Lower leg skin (tissue), 3 donors: ENCODE data around the gene OR6M1.

Experiments used
- POLR2A ChIP-seq, 2 donors: fragments of 450-650 bp; IDR thresholded peaks; one replicate each; pipeline ENCODE4 v1.6.1; 2016 to 2017; ENCODE audit warnings: antibody characterized with exemption in 2 of 2, mild to moderate bottlenecking in 1 of 2, moderate library complexity in 1 of 2
- TF ChIP-seq, protein P1 (sequence below), 3 donors: fragments of 450-650 bp; IDR thresholded peaks; one replicate each; pipeline ENCODE4 v1.5.1; 2016; ENCODE audit warnings: antibody characterized with exemption in 3 of 3, mild to moderate bottlenecking in 3 of 3, moderate library complexity in 2 of 3

DNA sequence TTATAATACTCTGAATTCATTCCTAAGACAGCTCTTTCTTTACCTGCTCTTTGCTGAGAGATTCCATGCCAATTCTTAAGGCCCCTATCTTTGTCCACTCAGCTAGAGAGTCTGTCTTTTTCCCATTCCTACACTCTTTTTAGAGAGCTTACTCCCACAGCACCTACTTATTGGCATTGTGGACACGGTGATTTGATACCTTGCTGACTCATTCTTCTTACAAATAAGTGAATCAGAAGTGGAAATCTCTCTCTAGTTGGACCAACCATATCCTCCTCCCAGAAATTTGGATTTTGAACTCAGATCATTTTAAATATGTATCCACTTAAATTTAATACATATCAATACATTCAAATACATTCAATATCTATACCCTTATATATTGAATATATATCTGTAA, 32.5 kb upstream of the OR6M1 start:
- TF ChIP-seq, protein P1, sequence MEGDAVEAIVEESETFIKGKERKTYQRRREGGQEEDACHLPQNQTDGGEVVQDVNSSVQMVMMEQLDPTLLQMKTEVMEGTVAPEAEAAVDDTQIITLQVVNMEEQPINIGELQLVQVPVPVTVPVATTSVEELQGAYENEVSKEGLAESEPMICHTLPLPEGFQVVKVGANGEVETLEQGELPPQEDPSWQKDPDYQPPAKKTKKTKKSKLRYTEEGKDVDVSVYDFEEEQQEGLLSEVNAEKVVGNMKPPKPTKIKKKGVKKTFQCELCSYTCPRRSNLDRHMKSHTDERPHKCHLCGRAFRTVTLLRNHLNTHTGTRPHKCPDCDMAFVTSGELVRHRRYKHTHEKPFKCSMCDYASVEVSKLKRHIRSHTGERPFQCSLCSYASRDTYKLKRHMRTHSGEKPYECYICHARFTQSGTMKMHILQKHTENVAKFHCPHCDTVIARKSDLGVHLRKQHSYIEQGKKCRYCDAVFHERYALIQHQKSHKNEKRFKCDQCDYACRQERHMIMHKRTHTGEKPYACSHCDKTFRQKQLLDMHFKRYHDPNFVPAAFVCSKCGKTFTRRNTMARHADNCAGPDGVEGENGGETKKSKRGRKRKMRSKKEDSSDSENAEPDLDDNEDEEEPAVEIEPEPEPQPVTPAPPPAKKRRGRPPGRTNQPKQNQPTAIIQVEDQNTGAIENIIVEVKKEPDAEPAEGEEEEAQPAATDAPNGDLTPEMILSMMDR (IDR thresholded peaks at IDR 0.05): no peak
- TF ChIP-seq POLR2A (IDR thresholded peaks at IDR 0.05): no peak
